ENCODE measurements around the gene MYH7. TPM values are rescaled to one million over a fixed set of nuclear protein-coding genes. Genes with fewer than 3 reads are reported as not detected.
"Not testable (repeated sequence)": the region's sequence is repeated elsewhere in the genome, so short reads cannot be mapped to it uniquely, and the experiment has no call there.

The MYH7 gene
- total and polyA plus RNA-seq, 3 donors from 2014 or later: 0.87 to 51.3 (median 1.3) TPM

GRCh38 chr14:23389396-23389795 lies 46.1 kb downstream of the MYH7 start:
- no peaks in the 10 kb centered on the region for H3K27me3 ChIP-seq
- no peak overlapping the region for H3K27ac ChIP-seq
- peaks cover 7% of the 10 kb centered on the region for H3K4me1 ChIP-seq
- H3K4me3 ChIP-seq: no peak overlapping the region
- intact Hi-C loops (cut with DNase I; ENCODE audit: low total_unique reads): no loop called here
- TF ChIP-seq CTCF (IDR thresholded peaks at IDR 0.05): no peak
- TF ChIP-seq POLR2A (IDR thresholded peaks at IDR 0.05): no peak
- 81 to 82% methylated on average over 11 to 12 of the region's 12 CpGs for WGBS, 2 donors
- no peaks in the 10 kb centered on the region for H3K9me3 ChIP-seq
- DNase-seq: no peak
- no peaks in the 10 kb centered on the region for H3K36me3 ChIP-seq (ENCODE audit: low read depth, missing control alignments)

GRCh38 chr14:23388996-23389395 lies 46.5 kb downstream of the MYH7 start:
- intact Hi-C loops (cut with DNase I; ENCODE audit: low total_unique reads): no loop called here
- WGBS, 2 donors: 75 to 80% methylated on average over 8 of the region's 8 CpGs

GRCh38 chr14:23387916-23388882 lies 47.3 kb downstream of the MYH7 start:
- peaks cover 7% of the 10 kb centered on the region for H3K4me1 ChIP-seq
- intact Hi-C loops (cut with DNase I; ENCODE audit: low total_unique reads): no loop called here
- H3K27ac ChIP-seq: no peak overlapping the region
- DNase-seq: no peak
- no peak overlapping the region for H3K4me3 ChIP-seq
- no peaks in the 10 kb centered on the region for H3K27me3 ChIP-seq
- no peaks in the 10 kb centered on the region for H3K36me3 ChIP-seq (ENCODE audit: low read depth, missing control alignments)
- no peaks in the 10 kb centered on the region for H3K9me3 ChIP-seq
- WGBS, 2 donors: 78 to 79% methylated on average over 25 to 26 of the region's 26 CpGs
- TF ChIP-seq CTCF (IDR thresholded peaks at IDR 0.05) (no peak), POLR2A (IDR thresholded peaks at IDR 0.05) (no peak)

More at GRCh38 chr14:23388996-23389395, 46.5 kb downstream of the MYH7 start:
- no peak for DNase-seq
- Histone ChIP-seq H3K27ac (no peak overlapping the region), H3K9me3 (no peaks in the 10 kb centered on the region), H3K4me1 (peaks cover 7% of the 10 kb centered on the region), H3K4me3 (no peak overlapping the region), H3K27me3 (no peaks in the 10 kb centered on the region), H3K36me3 (ENCODE audit: low read depth, missing control alignments) (no peaks in the 10 kb centered on the region)
- TF ChIP-seq POLR2A (IDR thresholded peaks at IDR 0.05) (no peak), CTCF (IDR thresholded peaks at IDR 0.05) (no peak)

- Histone ChIP-seq H3K27me3 (no peaks in the 10 kb centered on the region), H3K9me3 (no peaks in the 10 kb centered on the region), H3K27ac (no peak overlapping the region), H3K4me3 (no peak overlapping the region), H3K4me1 (peaks cover 7% of the 10 kb centered on the region), H3K36me3 (ENCODE audit: low read depth, missing control alignments) (no peaks in the 10 kb centered on the region)
- TF ChIP-seq CTCF (IDR thresholded peaks at IDR 0.05): no peak
- no peak for TF ChIP-seq POLR2A (IDR thresholded peaks at IDR 0.05)
- DNase-seq: no peak
- intact Hi-C loops (cut with DNase I; ENCODE audit: low total_unique reads): no loop called here
- 86 to 91% methylated on average over 1 of the region's 1 CpG for WGBS, 2 donors
Measured at GRCh38 chr14:23386999-23387398, 48.5 kb downstream of the MYH7 start.

GRCh38 chr14:23386266-23386657 lies 49.2 kb downstream of the MYH7 start:
- H3K4me3 ChIP-seq; H3K27ac ChIP-seq; H3K9me3 ChIP-seq; intact Hi-C loops (cut with DNase I; ENCODE audit: low total_unique reads); H3K4me1 ChIP-seq; H3K36me3 ChIP-seq (ENCODE audit: low read depth, missing control alignments); DNase-seq; H3K27me3 ChIP-seq: not testable (repeated sequence)
- 93 to 97% methylated on average over 13 to 17 of the region's 17 CpGs for WGBS, 2 donors
